ENCODE data around the gene CTSA. TPM values are rescaled to one million over a fixed set of nuclear protein-coding genes. Genes with fewer than 3 reads are reported as not detected.

Gene CTSA
- total and polyA plus RNA-seq, 9 of the 15 experiments (the other 6 are each of a cell fraction or from before 2014, with no cell fraction given): 8.8 to 61.7 (median 28.3) TPM

- peaks cover 31% of the 10 kb centered on the region; the same call in 2 of the 3 replicates for H3K36me3 ChIP-seq (ENCODE audit: control insufficient read depth, insufficient read depth, low read length)
- ATAC-seq: peak; percentile 99
- H3K79me2 ChIP-seq (ENCODE audit: control insufficient read depth, insufficient read depth, low read length): peaks cover 32% of the 10 kb centered on the region
- CTCF ChIA-PET (ENCODE audit: low intra/inter-chr PET ratio): no interaction called here
- peak within 1 kb of the TSS; percentile 85 to 92 for H3K9ac ChIP-seq (ENCODE audit: insufficient read depth in 1 of 2, low read depth in 2 of 2, low read length in 2 of 2)
- no peaks in the 10 kb centered on the region for H3K27me3 ChIP-seq (ENCODE audit: control insufficient read depth in 2 of 2, insufficient read depth in 2 of 2, low read length in 2 of 2)
- POLR2A ChIA-PET: interaction anchor here (0.6 to 2.4 kb wide), 13 partner anchors 9 to 55 kb away, joined by 3 to 11 read pairs (median 4); partner anchors contain the start of genes CTSA, NEURL2 and PCIF1
- peak within 1 kb of the TSS; percentile 91 for H3K4me2 ChIP-seq (ENCODE audit: insufficient read depth, low read length)
- in situ Hi-C loops (cut with MboI): no loop called here
- H3K4me3 ChIP-seq: peak within 1 kb of the TSS; percentile 56
- H3K27ac ChIP-seq (ENCODE audit: extremely low read depth, low read depth, low read length): peak within 1 kb of the TSS; percentile 83
- peak; percentile 100 for FAIRE-seq
- H3K9me1 ChIP-seq (ENCODE audit: control insufficient read depth, insufficient read depth, low read length): peaks cover 4% of the 10 kb centered on the region
- intact Hi-C loops (cut with micrococcal nuclease): loop anchor here (10.0 kb wide), 1 partner anchor 46 kb away; the partner anchor contains the start of gene SNX21
- H2AFZ ChIP-seq (ENCODE audit: low read depth, low read length): peak within 1 kb of the TSS; percentile 89
- DNase-seq (ENCODE audit: extremely low read depth in 1 of 4, low spot score in 3 of 4): peak; percentile 99 to 100 (median 99)
- H3K4me1 ChIP-seq (replicated peaks in 1 of 2; ENCODE audit: control insufficient read depth in 2 of 2, insufficient read depth in 2 of 2, low read length in 2 of 2): peaks cover 27% of the 10 kb centered on the region in 2 experiments
- no peaks in the 10 kb centered on the region for H3K9me3 ChIP-seq (replicated peaks; ENCODE audit: control insufficient read depth, insufficient read depth, low read depth, low read length)
- no peaks in the 10 kb centered on the region for H4K20me1 ChIP-seq (replicated peaks; ENCODE audit: control insufficient read depth, insufficient read depth, low read length)
- WGBS (ENCODE audit: insufficient coverage, low coverage, missing lambda C conversion rate): under 1% methylated on average over 23 of the region's 23 CpGs
- BruUV-seq (replicated peaks): TSS peak; percentile 81
- TF ChIP-seq HMG20B (CRISPR knock-in tag; IDR thresholded peaks at IDR 0.05): no peak
- TF ChIP-seq, protein P1, sequence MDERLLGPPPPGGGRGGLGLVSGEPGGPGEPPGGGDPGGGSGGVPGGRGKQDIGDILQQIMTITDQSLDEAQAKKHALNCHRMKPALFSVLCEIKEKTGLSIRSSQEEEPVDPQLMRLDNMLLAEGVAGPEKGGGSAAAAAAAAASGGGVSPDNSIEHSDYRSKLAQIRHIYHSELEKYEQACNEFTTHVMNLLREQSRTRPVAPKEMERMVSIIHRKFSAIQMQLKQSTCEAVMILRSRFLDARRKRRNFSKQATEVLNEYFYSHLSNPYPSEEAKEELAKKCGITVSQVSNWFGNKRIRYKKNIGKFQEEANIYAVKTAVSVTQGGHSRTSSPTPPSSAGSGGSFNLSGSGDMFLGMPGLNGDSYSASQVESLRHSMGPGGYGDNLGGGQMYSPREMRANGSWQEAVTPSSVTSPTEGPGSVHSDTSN (CRISPR knock-in tag; IDR thresholded peaks at IDR 0.05; ENCODE audit: low read depth): peak; percentile 98
- TF ChIP-seq, protein P1 (tag; conservative IDR thresholded peaks at IDR 0.05; ENCODE audit: low read depth): peak; percentile 99
- TF ChIP-seq DLX4 (CRISPR knock-in tag; IDR thresholded peaks at IDR 0.05): no peak
- no peak for TF ChIP-seq ETS2 (tag; IDR thresholded peaks at IDR 0.05; ENCODE audit: borderline replicate concordance, poor library complexity, severe bottlenecking)
- TF ChIP-seq ILF3 (IDR thresholded peaks at IDR 0.05; ENCODE audit: borderline replicate concordance): no peak
- no peak for TF ChIP-seq DACH1 (IDR thresholded peaks at IDR 0.05; ENCODE audit: partially characterized antibody)
- TF ChIP-seq ID3 (CRISPR knock-in tag; IDR thresholded peaks at IDR 0.05): no peak
- TF ChIP-seq ID3 (tag; IDR thresholded peaks at IDR 0.05): 0 out of 2 replicates have a peak, but pooled peaks have one; percentile 51
Observed at GRCh38 chr20:45880988-45881788, 9.9 kb upstream of the CTSA start, which contains the start of gene ZSWIM1. TSS of gene ZSWIM1 (plus strand) at chr20:45881227. CDS start at chr20:45882593, 1,366 bp downstream.

All from K562 (cell line).